ENCODE data around the gene MXD4. TPM values are rescaled to one million over a fixed set of nuclear protein-coding genes. Genes with fewer than 3 reads are reported as not detected.

MXD4 gene
- 10 to 100 TPM; 56.5 to 81.8 (median 60.3) TPM for total RNA-seq (2021; fragmentation: NEBNext Ultra II Directional; extraction: Animal tissue kit (Norgen Biotek cat#: 25700))
- long read RNA-seq, full-length matches to known transcripts, result 12 of 52 reads
- long read RNA-seq, partial matches to known transcripts, result 7 of 52 reads
- long read RNA-seq, other reads (novel, unspliced or antisense), result 33 of 52 reads

DNA sequence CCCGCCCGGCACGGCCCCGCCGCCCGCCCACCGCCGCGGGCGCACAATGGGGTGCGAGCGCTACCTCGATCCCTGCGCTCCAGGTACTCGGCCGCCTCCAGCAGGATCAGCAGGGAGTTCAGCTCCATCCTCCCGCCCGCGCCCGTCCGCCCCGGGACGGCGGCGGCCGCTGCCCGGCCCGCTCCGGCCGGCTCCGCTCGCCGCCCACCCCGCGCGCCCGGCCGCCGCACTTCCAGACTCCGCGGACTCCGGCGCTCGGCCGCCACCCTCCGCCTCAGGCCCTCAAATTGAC lies at the start of gene MXD4:
MXD4 (minus strand) TSS at position 257 of the 292 bp plus-strand sequence; CDS start at position 128, 129 bp downstream.
- no peak for TF ChIP-seq CTCF (IDR thresholded peaks at IDR 0.05)
- Mint-ChIP-seq H3K4me1 (ENCODE audit: low read depth) (peaks cover 12% of the 10 kb centered on the region), H3K9me3 (no peaks in the 10 kb centered on the region), H3K27me3 (ENCODE audit: insufficient read depth) (no peaks in the 10 kb centered on the region; the same call in 1 of the 2 replicates), H3K4me3 (peak within 1 kb of the TSS; percentile 82), H3K27ac (peak within 1 kb of the TSS; percentile 56), H3K36me3 (ENCODE audit: low read depth) (no peaks in the 10 kb centered on the region)
- DNase-seq, result no peak

DNA sequence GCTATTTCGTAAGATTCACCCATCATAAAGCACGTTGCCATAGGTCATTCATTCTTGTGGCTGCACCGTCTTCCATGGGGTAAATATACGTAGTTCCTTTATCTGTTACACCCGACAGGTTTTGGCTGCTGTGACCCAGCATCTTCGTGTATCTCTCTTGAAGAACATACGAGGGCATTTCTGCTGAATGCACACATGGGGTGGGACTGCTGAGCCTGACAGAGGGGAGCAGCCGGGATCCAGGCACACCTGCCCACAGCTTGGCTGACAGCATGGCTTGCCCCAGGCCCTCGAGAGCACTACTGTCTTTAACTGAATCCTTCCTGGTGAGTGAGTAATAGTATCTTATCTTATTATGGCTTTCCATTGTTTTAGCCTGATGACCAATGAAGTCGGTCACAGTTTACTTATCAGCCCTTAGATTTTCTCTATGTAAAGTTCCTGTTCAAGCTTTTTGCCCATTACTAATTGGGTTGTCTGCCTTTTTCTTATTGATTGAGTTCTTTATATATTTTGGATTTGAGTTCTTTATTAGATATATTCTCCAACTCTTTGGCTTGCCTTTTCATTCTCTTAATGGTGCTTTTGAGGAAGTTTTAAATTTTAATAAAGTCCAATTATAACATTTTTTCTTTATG lies 45.0 kb upstream of the MXD4 start:
- no peak for TF ChIP-seq CTCF (IDR thresholded peaks at IDR 0.05)
- Mint-ChIP-seq H3K9me3 (peaks cover 7% of the 10 kb centered on the region), H3K4me3 (no peak overlapping the region), H3K27me3 (ENCODE audit: insufficient read depth) (peaks cover 14% of the 10 kb centered on the region), H3K27ac (no peak overlapping the region), H3K36me3 (ENCODE audit: low read depth) (peaks cover 8% of the 10 kb centered on the region), H3K4me1 (ENCODE audit: low read depth) (no peaks in the 10 kb centered on the region)
- DNase-seq, result no peak

DNA sequence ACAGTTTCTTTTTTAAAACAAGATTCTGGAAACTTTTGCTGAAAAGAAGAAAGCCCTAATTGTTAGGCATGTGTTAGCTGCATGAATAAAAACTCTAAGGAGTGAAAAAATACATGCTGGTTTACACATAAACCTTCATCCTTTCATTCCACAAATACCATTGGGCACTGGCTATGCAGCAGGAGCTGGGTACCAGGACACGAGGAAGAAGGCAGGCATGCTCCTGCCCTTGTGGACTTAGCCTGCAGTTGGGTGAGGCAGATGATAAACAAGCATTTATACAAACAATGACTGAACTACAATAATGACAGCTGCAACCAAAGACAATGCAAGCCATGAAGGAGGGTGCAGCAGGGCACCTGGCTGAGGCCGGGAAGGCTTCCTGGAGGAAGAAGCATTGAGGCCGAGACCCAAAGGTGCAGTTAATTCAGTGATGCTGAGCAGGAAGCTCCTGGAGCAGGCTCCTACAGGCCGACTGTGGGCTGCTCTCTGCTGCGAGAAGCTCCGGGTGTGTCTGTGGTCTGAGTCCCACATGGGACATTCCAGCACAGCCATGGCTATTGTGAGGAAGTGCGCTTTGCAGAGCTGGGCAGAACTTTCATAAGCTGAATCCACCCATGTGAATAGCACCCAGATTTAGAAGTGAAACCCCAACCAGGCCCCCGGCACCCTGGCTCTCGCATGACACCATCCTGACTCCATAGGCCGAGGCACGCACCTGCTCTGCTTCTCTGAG lies 44.0 kb upstream of the MXD4 start:
- no peak overlapping the region for H3K4me3 Mint-ChIP-seq
- no peak overlapping the region for H3K27ac Mint-ChIP-seq
- H3K36me3 Mint-ChIP-seq (ENCODE audit: low read depth), result peaks cover 8% of the 10 kb centered on the region
- no peak for DNase-seq
- no peaks in the 10 kb centered on the region for H3K4me1 Mint-ChIP-seq (ENCODE audit: low read depth)
- peaks cover 18% of the 10 kb centered on the region for H3K27me3 Mint-ChIP-seq (ENCODE audit: insufficient read depth)
- no peak for TF ChIP-seq CTCF (IDR thresholded peaks at IDR 0.05)
- H3K9me3 Mint-ChIP-seq, result peaks cover 11% of the 10 kb centered on the region

DNA sequence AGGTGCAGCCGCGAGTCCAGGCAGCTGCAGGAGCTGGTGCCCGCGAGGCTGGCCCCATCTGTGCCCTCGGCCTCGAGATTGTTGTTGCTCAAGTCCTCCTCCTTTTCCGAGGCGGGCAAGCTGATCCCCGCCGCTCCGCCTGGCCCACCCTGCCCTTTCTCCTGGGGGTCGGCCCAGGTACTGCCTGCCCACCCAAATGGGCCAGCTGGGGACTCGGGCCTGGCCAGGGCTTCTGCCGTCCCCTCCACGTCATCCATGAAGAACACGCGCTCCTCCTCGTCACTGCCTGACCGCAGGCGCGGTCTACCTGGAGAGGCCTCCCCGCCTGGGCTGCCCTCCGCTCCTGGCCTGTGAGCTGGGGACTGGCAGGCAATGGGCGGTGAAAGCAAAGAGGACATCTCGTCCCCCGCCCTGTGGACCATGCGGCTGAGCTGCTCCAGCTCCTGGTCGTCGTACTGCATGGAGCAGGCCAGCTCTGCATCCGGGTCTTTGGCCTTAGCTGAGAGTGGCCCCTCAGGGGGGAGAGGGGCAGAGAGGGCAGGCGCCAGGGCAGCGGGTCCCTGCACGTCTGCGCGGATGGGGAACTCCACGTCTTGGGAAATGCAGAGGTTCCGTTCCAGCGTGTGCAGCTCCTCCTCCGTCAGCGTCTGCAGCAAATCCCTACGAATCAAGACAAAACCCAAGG lies 43.1 kb upstream of the MXD4 start:
- Mint-ChIP-seq H3K36me3 (ENCODE audit: low read depth) (peaks cover 8% of the 10 kb centered on the region), H3K27me3 (ENCODE audit: insufficient read depth) (peaks cover 14% of the 10 kb centered on the region), H3K4me3 (no peak overlapping the region), H3K27ac (no peak overlapping the region), H3K4me1 (ENCODE audit: low read depth) (no peaks in the 10 kb centered on the region), H3K9me3 (peaks cover 11% of the 10 kb centered on the region)
- no peak for TF ChIP-seq CTCF (IDR thresholded peaks at IDR 0.05)
- DNase-seq, result no peak

DNA sequence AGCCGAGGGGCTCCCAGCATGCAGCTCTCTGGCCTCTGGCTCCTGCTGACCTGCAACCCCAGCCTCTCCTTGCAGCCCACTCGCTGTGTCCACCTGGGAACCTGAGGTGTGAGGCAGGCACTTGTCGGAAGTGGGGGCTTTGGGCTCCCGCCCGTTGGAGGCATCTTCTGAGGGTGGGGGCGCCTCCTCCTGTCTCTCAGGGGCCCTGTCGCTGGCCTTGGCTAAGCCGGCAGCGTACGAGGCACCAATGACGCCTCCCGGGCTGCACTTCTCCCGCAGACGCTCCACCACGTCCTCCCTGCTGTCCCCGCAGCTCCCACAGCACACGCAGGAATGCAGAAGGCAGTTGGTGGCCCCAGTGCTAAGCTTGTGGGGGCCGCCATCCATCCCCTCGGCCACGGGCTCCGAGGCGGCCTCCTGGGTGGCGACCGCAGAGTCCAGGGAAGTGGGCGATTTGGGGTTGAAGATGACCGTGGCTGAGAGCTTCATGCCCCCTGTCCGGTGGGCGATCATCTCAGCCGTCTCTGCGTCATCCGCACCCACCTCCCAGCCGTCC lies 42.5 kb upstream of the MXD4 start:
- peaks cover 13% of the 10 kb centered on the region for H3K27me3 Mint-ChIP-seq (ENCODE audit: insufficient read depth)
- peaks cover 11% of the 10 kb centered on the region for H3K9me3 Mint-ChIP-seq
- H3K4me1 Mint-ChIP-seq (ENCODE audit: low read depth), result no peaks in the 10 kb centered on the region
- no peak overlapping the region for H3K27ac Mint-ChIP-seq
- H3K4me3 Mint-ChIP-seq, result no peak overlapping the region
- H3K36me3 Mint-ChIP-seq (ENCODE audit: low read depth), result peaks cover 8% of the 10 kb centered on the region
- TF ChIP-seq CTCF (IDR thresholded peaks at IDR 0.05), result no peak
- DNase-seq, result no peak

Measured in HFFc6 (cell line).